ENCODE data around the gene GTPBP3. TPM values are rescaled to one million over a fixed set of nuclear protein-coding genes. Genes with fewer than 3 reads are reported as not detected.
A peak's percentile ranks its signal among the peaks of the same experiment; 100 is the strongest.

The GTPBP3 gene, protein sequence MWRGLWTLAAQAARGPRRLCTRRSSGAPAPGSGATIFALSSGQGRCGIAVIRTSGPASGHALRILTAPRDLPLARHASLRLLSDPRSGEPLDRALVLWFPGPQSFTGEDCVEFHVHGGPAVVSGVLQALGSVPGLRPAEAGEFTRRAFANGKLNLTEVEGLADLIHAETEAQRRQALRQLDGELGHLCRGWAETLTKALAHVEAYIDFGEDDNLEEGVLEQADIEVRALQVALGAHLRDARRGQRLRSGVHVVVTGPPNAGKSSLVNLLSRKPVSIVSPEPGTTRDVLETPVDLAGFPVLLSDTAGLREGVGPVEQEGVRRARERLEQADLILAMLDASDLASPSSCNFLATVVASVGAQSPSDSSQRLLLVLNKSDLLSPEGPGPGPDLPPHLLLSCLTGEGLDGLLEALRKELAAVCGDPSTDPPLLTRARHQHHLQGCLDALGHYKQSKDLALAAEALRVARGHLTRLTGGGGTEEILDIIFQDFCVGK
- total RNA-seq = 10 to 100 TPM; 15.9 to 59.4 (median 28.8) TPM

DNA sequence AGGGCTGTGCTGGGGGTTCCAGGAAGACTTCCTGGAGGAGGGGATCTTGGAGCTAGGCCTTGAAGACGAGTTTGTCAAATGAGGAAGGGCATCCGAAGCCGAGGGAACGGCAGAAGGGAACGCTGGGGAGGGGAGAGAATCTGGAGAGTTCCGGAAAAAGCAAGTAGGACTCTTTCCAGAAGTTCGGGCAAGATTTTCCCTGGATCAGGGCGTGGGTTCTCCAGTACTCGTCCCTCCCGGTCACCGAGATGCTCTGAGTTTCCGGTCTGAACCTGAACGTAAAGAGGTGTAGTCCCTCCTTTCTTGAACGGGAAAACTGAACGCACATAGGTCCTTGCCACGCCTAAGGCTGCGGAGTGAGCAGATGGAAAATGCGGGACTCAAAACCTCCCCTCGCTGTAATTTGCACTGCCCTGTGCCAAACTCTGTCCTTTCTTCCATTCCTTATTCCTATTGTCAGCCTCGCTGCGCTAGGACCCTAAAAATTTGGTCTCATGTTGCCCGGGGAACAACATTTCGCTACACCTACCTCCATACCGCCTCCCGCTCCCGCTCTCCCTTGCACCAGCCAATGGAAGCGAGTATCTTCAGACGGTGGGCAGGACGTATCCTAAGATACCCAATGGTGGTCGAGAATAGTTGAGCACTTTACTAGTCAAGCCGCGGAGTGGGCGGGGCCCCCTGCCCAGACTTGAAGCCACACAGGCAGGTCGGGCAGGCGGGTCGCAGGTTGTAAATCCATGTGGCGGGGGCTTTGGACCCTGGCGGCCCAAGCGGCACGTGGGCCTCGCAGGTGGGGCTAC, at the start of gene GTPBP3:
Gene GTPBP3 (plus strand): TSS at position 682 of the 803 bp plus-strand sequence. CDS start 59 bp downstream, at position 741.
- peak; percentile 97 to 98 for DNase-seq (ENCODE audit: low spot score in 2 of 2)
- no peaks in the 10 kb centered on the region for H3K27me3 ChIP-seq
- H3K4me1 ChIP-seq = peaks cover 0 to 65% (median 24%) of the 10 kb centered on the region in 4 donors
- 0 to 1% methylated on average over 37 to 41 of the region's 41 CpGs for WGBS, 2 donors
- TF ChIP-seq, protein P1, sequence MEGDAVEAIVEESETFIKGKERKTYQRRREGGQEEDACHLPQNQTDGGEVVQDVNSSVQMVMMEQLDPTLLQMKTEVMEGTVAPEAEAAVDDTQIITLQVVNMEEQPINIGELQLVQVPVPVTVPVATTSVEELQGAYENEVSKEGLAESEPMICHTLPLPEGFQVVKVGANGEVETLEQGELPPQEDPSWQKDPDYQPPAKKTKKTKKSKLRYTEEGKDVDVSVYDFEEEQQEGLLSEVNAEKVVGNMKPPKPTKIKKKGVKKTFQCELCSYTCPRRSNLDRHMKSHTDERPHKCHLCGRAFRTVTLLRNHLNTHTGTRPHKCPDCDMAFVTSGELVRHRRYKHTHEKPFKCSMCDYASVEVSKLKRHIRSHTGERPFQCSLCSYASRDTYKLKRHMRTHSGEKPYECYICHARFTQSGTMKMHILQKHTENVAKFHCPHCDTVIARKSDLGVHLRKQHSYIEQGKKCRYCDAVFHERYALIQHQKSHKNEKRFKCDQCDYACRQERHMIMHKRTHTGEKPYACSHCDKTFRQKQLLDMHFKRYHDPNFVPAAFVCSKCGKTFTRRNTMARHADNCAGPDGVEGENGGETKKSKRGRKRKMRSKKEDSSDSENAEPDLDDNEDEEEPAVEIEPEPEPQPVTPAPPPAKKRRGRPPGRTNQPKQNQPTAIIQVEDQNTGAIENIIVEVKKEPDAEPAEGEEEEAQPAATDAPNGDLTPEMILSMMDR (IDR thresholded peaks at IDR 0.05) = peak in 1 of 5 experiments; percentile 27
- TF ChIP-seq EP300 (IDR thresholded peaks at IDR 0.05) (peak in 1 of 2 donors; percentile 85), POLR2A (IDR thresholded peaks at IDR 0.05) (peak in 1 of 2 donors; percentile 46)
- H3K27ac ChIP-seq = peak within 1 kb of the TSS; percentile 86 to 94 (median 88)
- H3K36me3 ChIP-seq = peaks cover 0 to 31% (median 0%) of the 10 kb centered on the region in 3 donors
- peak within 1 kb of the TSS; percentile 58 to 76 (median 62) for H3K4me3 ChIP-seq
- H3K9me3 ChIP-seq = no peaks in the 10 kb centered on the region

DNA sequence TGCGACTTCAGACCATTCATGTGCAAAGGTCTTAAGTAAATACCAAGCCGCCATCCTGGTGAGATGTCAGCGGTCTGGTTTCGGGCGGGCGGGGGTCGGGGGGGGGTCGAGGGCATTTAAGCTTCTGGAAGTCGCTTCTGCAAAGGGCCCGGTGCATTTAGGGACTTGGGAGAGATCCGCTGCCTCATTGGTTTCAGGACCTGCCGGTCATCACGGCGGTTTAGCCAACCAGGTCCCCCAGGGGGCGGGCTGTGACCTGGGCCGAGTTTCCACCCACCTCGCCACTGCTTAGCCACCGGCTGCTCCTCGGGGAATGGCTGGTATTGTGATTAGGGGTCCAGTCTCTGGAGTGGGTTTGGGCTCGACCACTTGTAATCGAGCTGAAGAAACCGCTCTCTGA, 47.9 kb upstream of the GTPBP3 start:
- no peak for DNase-seq (ENCODE audit: low spot score in 2 of 2)
- TF ChIP-seq EP300 (IDR thresholded peaks at IDR 0.05) (no peak), POLR2A (IDR thresholded peaks at IDR 0.05) (no peak)
- TF ChIP-seq, protein P1 (IDR thresholded peaks at IDR 0.05) = no peak
- Histone ChIP-seq H3K4me1 (peaks cover 0 to 22% (median 7%) of the 10 kb centered on the region in 4 donors), H3K9me3 (no peaks in the 10 kb centered on the region), H3K27me3 (no peaks in the 10 kb centered on the region), H3K27ac (no peak overlapping the region), H3K36me3 (peaks cover 0 to 20% (median 0%) of the 10 kb centered on the region in 3 donors), H3K4me3 (no peak overlapping the region)
- 13 to 15% methylated on average over 18 to 22 of the region's 22 CpGs for WGBS, 2 donors

DNA sequence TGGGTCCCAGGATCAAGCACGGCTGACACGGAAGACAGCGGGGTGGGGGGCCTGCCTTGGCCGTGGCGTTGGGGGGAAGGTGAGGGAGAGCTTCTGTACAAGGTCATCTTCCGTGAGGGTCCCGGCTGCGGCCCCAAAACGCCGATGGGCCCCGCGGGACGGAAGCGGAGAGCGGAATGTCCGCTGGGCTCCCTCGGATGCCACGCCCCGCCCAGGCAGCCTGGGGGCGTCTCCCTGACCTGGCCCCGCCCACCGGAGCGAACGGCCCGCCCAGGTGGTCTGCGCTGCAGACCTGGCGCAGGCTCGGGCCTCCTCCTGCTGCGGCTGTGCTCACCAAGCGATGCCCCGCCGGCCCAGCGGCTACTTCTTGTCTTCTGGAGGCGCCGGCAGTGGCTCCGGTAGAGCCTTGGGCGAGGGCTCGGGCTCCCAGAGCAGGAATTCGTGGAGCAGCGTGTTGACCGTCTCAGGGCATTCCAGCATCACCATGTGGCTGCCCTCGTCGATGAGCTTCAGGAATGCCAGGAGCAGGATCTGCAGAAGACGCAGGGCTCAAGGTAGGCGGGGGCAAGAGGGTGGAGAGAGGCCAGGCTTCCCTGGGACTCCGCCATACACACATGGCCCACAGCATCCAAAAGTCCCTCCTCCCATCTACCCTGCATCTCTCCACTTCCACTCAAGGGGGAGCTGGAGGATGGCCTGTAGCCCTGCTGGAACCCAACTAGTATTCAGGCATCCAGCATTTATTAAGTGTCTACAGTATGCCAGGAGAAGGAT, 44.9 kb upstream of the GTPBP3 start:
- Histone ChIP-seq H3K4me1 (peaks cover 0 to 22% (median 7%) of the 10 kb centered on the region in 4 donors), H3K4me3 (peak overlapping the region; percentile 31 to 65 (median 50)), H3K27ac (peak overlapping the region in 3 of 4 donors; percentile 73 to 81 (median 79)), H3K27me3 (no peaks in the 10 kb centered on the region), H3K9me3 (no peaks in the 10 kb centered on the region), H3K36me3 (peaks cover 0 to 22% (median 0%) of the 10 kb centered on the region in 3 donors)
- no peak for TF ChIP-seq EP300 (IDR thresholded peaks at IDR 0.05)
- TF ChIP-seq, protein P1 (IDR thresholded peaks at IDR 0.05) = peak; percentile 55 to 77 (median 65)
- peak; percentile 48 to 75 for DNase-seq (ENCODE audit: low spot score in 2 of 2)
- WGBS, 2 donors = 0 to 7% methylated on average over 3 to 11 of the region's 46 CpGs

DNA sequence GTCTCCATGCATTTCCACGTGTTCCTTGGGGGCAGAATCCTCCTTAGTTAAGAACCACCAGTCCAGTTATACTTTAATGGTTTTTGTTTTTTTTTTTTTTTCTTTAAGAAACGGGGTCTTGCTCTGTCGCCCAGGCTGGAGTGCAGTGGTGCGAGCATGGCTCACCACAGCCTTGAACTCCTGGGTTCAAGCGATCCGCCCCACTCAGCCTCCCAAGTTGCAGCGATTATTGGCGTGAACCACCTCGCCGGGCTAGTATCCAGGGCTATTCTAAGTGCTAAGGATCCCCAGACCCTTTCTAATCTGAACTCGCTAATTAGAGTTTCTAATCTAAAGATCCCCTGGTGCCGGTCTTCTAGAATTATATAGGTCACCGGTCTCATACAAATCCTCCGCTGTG, 43.7 kb upstream of the GTPBP3 start:
- Histone ChIP-seq H3K4me3 (no peak overlapping the region), H3K27ac (no peak overlapping the region), H3K36me3 (peaks cover 0 to 32% (median 0%) of the 10 kb centered on the region in 3 donors), H3K4me1 (peaks cover 0 to 22% (median 7%) of the 10 kb centered on the region in 4 donors), H3K27me3 (no peaks in the 10 kb centered on the region), H3K9me3 (peaks cover 0 to 3% (median 0%) of the 10 kb centered on the region in 4 donors)
- WGBS, 2 donors = 87 to 95% methylated on average over 14 of the region's 14 CpGs
- TF ChIP-seq EP300 (IDR thresholded peaks at IDR 0.05) (no peak), POLR2A (IDR thresholded peaks at IDR 0.05) (no peak)
- DNase-seq (ENCODE audit: low spot score in 2 of 2) = no peak

All from tibial nerve (tissue), 4 donors.